ENCODE data around the gene HPSE2. TPM values are rescaled to one million over a fixed set of nuclear protein-coding genes. Genes with fewer than 3 reads are reported as not detected.

HPSE2 gene
- total and polyA plus RNA-seq, 2 of the 13 experiments (the other 11 are each of a cell fraction or from before 2014, with no cell fraction given), result 0.01 TPM; not detected in 1

GRCh38 chr10:99279626-99280111 lies 44.0 kb upstream of the HPSE2 start (continued):
- TF ChIP-seq SKI (IDR thresholded peaks at IDR 0.05; ENCODE audit: partially characterized antibody) (no peak), NCOA5 (CRISPR knock-in tag; IDR thresholded peaks at IDR 0.05) (no peak)

- Histone ChIP-seq H2AFZ (ENCODE audit: low read length) (no peak overlapping the region), H3K9ac (ENCODE audit: insufficient read depth, low read depth, low read length) (no peak overlapping the region), H3K4me3 (replicated peaks in 1 of 3; ENCODE audit: insufficient read depth in 1 of 3, low read depth in 2 of 3, low read length in 3 of 3) (no peak overlapping the region), H3K79me2 (ENCODE audit: insufficient read depth, low read length) (no peaks in the 10 kb centered on the region), H4K20me1 (ENCODE audit: insufficient read depth, low read length) (no peaks in the 10 kb centered on the region), H3K27ac (ENCODE audit: extremely low read length, insufficient read depth, low read length) (no peak overlapping the region), H3K4me1 (ENCODE audit: insufficient read depth, low read length) (peaks cover 6% of the 10 kb centered on the region; the same call in 1 of the 2 replicates), H3K4me2 (ENCODE audit: low read depth, low read length) (no peak overlapping the region), H3K27me3 (ENCODE audit: control insufficient read depth in 1 of 2, insufficient read depth in 2 of 2, low read length in 2 of 2) (peaks cover 0 to 3% of the 10 kb centered on the region in 2 experiments; a peak in 1 of 5 replicates), H3K9me3 (ENCODE audit: low read length) (no peaks in the 10 kb centered on the region), H3K36me3 (replicated peaks in 1 of 2; ENCODE audit: control insufficient read depth in 1 of 2, insufficient read depth in 2 of 2, low read length in 2 of 2) (no peaks in the 10 kb centered on the region)
- 0% methylated on average over 6 of the region's 6 CpGs for WGBS (ENCODE audit: low lambda C conversion rate)
- DNase-seq (ENCODE audit: low spot score), result peak; percentile 17
- ChIA-PET POLR2A (no interaction called here), CTCF (ENCODE audit: low intra/inter-chr PET ratio, low total read pairs) (interaction anchor here (1.7 kb wide), 1 partner anchor 809 kb away, joined by 9 read pairs; no protein-coding TSS in a partner anchor)
- intact Hi-C loops (cut with micrococcal nuclease; ENCODE audit: unreplicated experiment) (loop anchor here (1.0 to 2.0 kb wide), 2 partner anchors 94 to 808 kb away; no protein-coding TSS in a partner anchor), in situ Hi-C loops (cut with HindIII; ENCODE audit: extremely low pct_ligation_motif_present, low pct_unique_long_range_greater_than_20kb) (no loop called here)
- BruUV-seq (replicated peaks), result no TSS peak
- no peak for ATAC-seq
- peak; percentile 40 for FAIRE-seq
- TF ChIP-seq XRCC5 (optimal IDR thresholded peaks at IDR 0.05; ENCODE audit: low read length) (no peak), POGK (CRISPR knock-in tag; conservative IDR thresholded peaks at IDR 0.05) (no peak), TP53 (CRISPR knock-in tag; conservative IDR thresholded peaks at IDR 0.05) (no peak), ZNF737 (CRISPR knock-in tag; IDR thresholded peaks at IDR 0.05; ENCODE audit: borderline replicate concordance) (no peak), ZFP62 (CRISPR knock-in tag; IDR thresholded peaks at IDR 0.05) (no peak), CTCF (CRISPR knock-in tag; IDR thresholded peaks at IDR 0.05) (peak; percentile 60), MIXL1 (CRISPR knock-in tag; IDR thresholded peaks at IDR 0.05) (0 out of 2 replicates have a peak, but pooled peaks have one; percentile 42), ZBTB20 (CRISPR knock-in tag; IDR thresholded peaks at IDR 0.05; ENCODE audit: borderline replicate concordance, low read depth) (no peak), TRIM22 (IDR thresholded peaks at IDR 0.05) (no peak), IRF2 (CRISPR knock-in tag; IDR thresholded peaks at IDR 0.05) (no peak), NKX3-1 (CRISPR knock-in tag; IDR thresholded peaks at IDR 0.05) (no peak), MAFG (CRISPR knock-in tag; IDR thresholded peaks at IDR 0.05) (no peak), ZNF3 (CRISPR knock-in tag; IDR thresholded peaks at IDR 0.05) (no peak), RAD21 (CRISPR knock-in tag; IDR thresholded peaks at IDR 0.05) (peak; percentile 36; the same call in 1 of the 2 replicates), TCF7 (IDR thresholded peaks at IDR 0.05; ENCODE audit: low read depth) (no peak), SMC3 (IDR thresholded peaks at IDR 0.05; ENCODE audit: low read length) (peak; percentile 57; the same call in 1 of the 2 replicates), GPBP1L1 (CRISPR knock-in tag; IDR thresholded peaks at IDR 0.05) (no peak)
Measured at GRCh38 chr10:99276848-99277486, 41.3 kb upstream of the HPSE2 start.
